ENCODE data around the gene HID1.

DNA sequence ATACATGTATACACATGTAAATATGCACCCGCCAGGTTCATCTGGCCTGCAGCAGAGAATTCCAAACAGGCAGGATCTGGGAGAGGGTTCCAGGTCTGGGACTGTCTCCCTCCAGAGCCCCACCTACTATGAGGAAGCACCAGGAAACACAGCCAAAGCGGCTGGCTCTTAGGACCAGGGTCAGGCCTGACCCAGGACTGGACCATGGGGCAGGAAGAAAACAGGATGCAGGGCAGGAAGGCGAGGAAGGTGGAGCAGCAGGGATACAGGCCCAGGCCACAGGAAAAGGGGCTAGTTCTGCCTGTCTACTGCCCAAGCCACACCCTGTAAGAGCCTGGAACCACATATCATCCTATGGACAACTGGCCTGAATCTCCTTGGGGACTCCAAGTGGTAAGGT, 2.2 kb downstream of the HID1 start:
- TF ChIP-seq NFRKB (IDR thresholded peaks at IDR 0.05) (no peak), ZNF384 (IDR thresholded peaks at IDR 0.05) (no peak), FOXA1 (IDR thresholded peaks at IDR 0.05) (no peak), ELF4 (IDR thresholded peaks at IDR 0.05) (no peak), TARDBP (IDR thresholded peaks at IDR 0.05) (no peak)
